Osteoblast (primary cell): ENCODE data around the gene MPPED1. TPM values are rescaled to one million over a fixed set of nuclear protein-coding genes. Genes with fewer than 3 reads are reported as not detected.

Experiments used
- DNase-seq: peaks from one replicate; pipeline ENCODE4 v3.0.0; 2011; ENCODE audit warnings: low spot score, mixed read lengths; ENCODE audit not compliant: insufficient read length; ENCODE audit errors: missing footprints
- H2AFZ ChIP-seq: 2 replicates; pipeline ENCODE4 v1.6.0; 2011; ENCODE audit warnings: mild to moderate bottlenecking, low read length
- H3K27ac ChIP-seq: 2 replicates; pipeline ENCODE4 v1.5.1; 2011; ENCODE audit warnings: mild to moderate bottlenecking, low read depth, low read length, moderate library complexity
- H3K27me3 ChIP-seq: 2 replicates; pipeline ENCODE4 v1.6.0; 2012; ENCODE audit warnings: mild to moderate bottlenecking, control low read depth, inconsistent platforms, low read length, moderate library complexity; ENCODE audit not compliant: insufficient read depth
- H3K36me3 ChIP-seq: 2 replicates; pipeline ENCODE4 v1.5.1; 2011; ENCODE audit warnings: mild to moderate bottlenecking, low read length, control low read depth, moderate library complexity; ENCODE audit not compliant: insufficient read depth
- H3K4me1 ChIP-seq: 2 replicates; pipeline ENCODE4 v1.5.1; 2011; ENCODE audit warnings: mild to moderate bottlenecking, low read length, control low read depth, moderate library complexity; ENCODE audit not compliant: insufficient read depth
- H3K4me2 ChIP-seq: 2 replicates; pipeline ENCODE4 v1.6.0; 2011; ENCODE audit warnings: mild to moderate bottlenecking, low read length; ENCODE audit not compliant: insufficient read depth
- H3K4me3 ChIP-seq: fragments of 200-600 bp; sonication (generic); 3 replicates; pipeline ENCODE4 v1.5.1; 2012; ENCODE audit warnings: mild to moderate bottlenecking, low read length, inconsistent platforms; ENCODE audit not compliant: insufficient read depth
- H3K79me2 ChIP-seq: 2 replicates; pipeline ENCODE4 v1.6.0; 2012; ENCODE audit warnings: mild to moderate bottlenecking, low read length, control low read depth, inconsistent platforms; ENCODE audit not compliant: insufficient read depth
- H3K9me3 ChIP-seq: 2 replicates; pipeline ENCODE4 v1.5.1; 2011; ENCODE audit warnings: low read depth, low read length, control low read depth
- H4K20me1 ChIP-seq: 2 replicates; pipeline ENCODE4 v1.6.0; 2012; ENCODE audit warnings: mild to moderate bottlenecking, low read length, control low read depth; ENCODE audit not compliant: insufficient read depth
- CTCF ChIP-seq: IDR thresholded peaks from 2 replicates; pipeline ENCODE4 v1.5.1; 2011; ENCODE audit warnings: mild to moderate bottlenecking, low read depth, low read length, moderate library complexity; ENCODE audit errors: extremely low read depth
- total RNA-seq: library from RNA; depleted of rRNA; stranded (reverse); fragments of >200 nt; gene quantifications from 2 replicates; pipeline ENCODE4 v1.2.3, GENCODE V29; 2012

Gene MPPED1
- total RNA-seq, 1 donor: not detected

GRCh38 chr22:43421046-43421665 is 9.3 kb downstream of the MPPED1 start:
- Histone ChIP-seq H3K4me2 (no peak overlapping the region), H3K79me2 (no peaks in the 10 kb centered on the region), H3K36me3 (no peaks in the 10 kb centered on the region), H3K27me3 (peaks cover 32% of the 10 kb centered on the region), H4K20me1 (no peaks in the 10 kb centered on the region), H3K4me1 (no peaks in the 10 kb centered on the region), H3K27ac (no peak overlapping the region), H2AFZ (no peak overlapping the region), H3K4me3 (no peak overlapping the region), H3K9me3 (no peaks in the 10 kb centered on the region)
- TF ChIP-seq CTCF: no peak
- DNase-seq: no peak

GRCh38 chr22:43421914-43422615 is 10.3 kb downstream of the MPPED1 start:
- no peaks in the 10 kb centered on the region for H4K20me1 ChIP-seq
- no peak overlapping the region for H3K4me2 ChIP-seq
- no peak overlapping the region for H2AFZ ChIP-seq
- no peak for DNase-seq
- no peaks in the 10 kb centered on the region for H3K36me3 ChIP-seq
- no peak overlapping the region for H3K27ac ChIP-seq
- H3K27me3 ChIP-seq: peaks cover 26% of the 10 kb centered on the region
- no peaks in the 10 kb centered on the region for H3K79me2 ChIP-seq
- no peaks in the 10 kb centered on the region for H3K4me1 ChIP-seq
- no peak overlapping the region for H3K4me3 ChIP-seq
- no peaks in the 10 kb centered on the region for H3K9me3 ChIP-seq
- no peak for TF ChIP-seq CTCF

GRCh38 chr22:43423046-43423445 is 11.2 kb downstream of the MPPED1 start:
- no peaks in the 10 kb centered on the region for H3K79me2 ChIP-seq
- no peak overlapping the region for H3K4me2 ChIP-seq
- no peak for TF ChIP-seq CTCF
- no peak overlapping the region for H3K4me3 ChIP-seq
- H3K36me3 ChIP-seq: no peaks in the 10 kb centered on the region
- peaks cover 21% of the 10 kb centered on the region for H3K27me3 ChIP-seq
- H2AFZ ChIP-seq: no peak overlapping the region
- H3K4me1 ChIP-seq: no peaks in the 10 kb centered on the region
- no peak for DNase-seq
- H4K20me1 ChIP-seq: no peaks in the 10 kb centered on the region
- H3K9me3 ChIP-seq: no peaks in the 10 kb centered on the region
- no peak overlapping the region for H3K27ac ChIP-seq

- H3K4me3 ChIP-seq: no peak overlapping the region
- DNase-seq: no peak
- H3K4me2 ChIP-seq: no peak overlapping the region
- H3K36me3 ChIP-seq: no peaks in the 10 kb centered on the region
- no peak for TF ChIP-seq CTCF
- H2AFZ ChIP-seq: no peak overlapping the region
- no peak overlapping the region for H3K27ac ChIP-seq
- no peaks in the 10 kb centered on the region for H3K4me1 ChIP-seq
- H3K9me3 ChIP-seq: no peaks in the 10 kb centered on the region
- H4K20me1 ChIP-seq: no peaks in the 10 kb centered on the region
- H3K79me2 ChIP-seq: no peaks in the 10 kb centered on the region
- peaks cover 21% of the 10 kb centered on the region for H3K27me3 ChIP-seq
These were observed 12.4 kb downstream of the MPPED1 start for GRCh38 chr22:43424201-43424600.
